Activated naive CD8-positive, alpha-beta T cell treated with anti-CD3 and anti-CD28 coated beads, Interleukin-2, amount 10 ng/mL, durations not matched to agents 7 days and 5 days (primary cell): ENCODE data around the gene BRAF. TPM values are rescaled to one million over a fixed set of nuclear protein-coding genes. Genes with fewer than 3 reads are reported as not detected.
A peak's percentile ranks its signal among the peaks of the same experiment; 100 is the strongest.

Experiments used
- ATAC-seq: fragments of 150-1000 bp; cut with Tn5 transposase; one replicate; pipeline ENCODE4 v1.10.0; 2021; ENCODE audit warnings: low read depth, moderate library complexity
- POLR2A ChIA-PET: fragments of 350-600 bp; sonication (Branson Sonifier 250); formaldehyde crosslinking; loops from one replicate; lab custom pipeline; 2021; ENCODE audit warnings: antibody characterized with exemption; lab: Charles Lee
- DNase-seq: peaks from one replicate; pipeline ENCODE4 v3.0.0; 2021
- H3K27ac Mint-ChIP-seq: one replicate; pipeline ENCODE4 v1.8.0; 2022; ENCODE audit warnings: mild to moderate bottlenecking, mixed read lengths
- H3K27me3 Mint-ChIP-seq: one replicate; pipeline ENCODE4 v1.8.0; 2022; ENCODE audit warnings: mild to moderate bottlenecking, moderate library complexity, mixed read lengths
- H3K36me3 Mint-ChIP-seq: one replicate; pipeline ENCODE4 v1.8.0; 2021; ENCODE audit warnings: mild to moderate bottlenecking, mixed read lengths
- H3K4me1 Mint-ChIP-seq: one replicate; pipeline ENCODE4 v1.8.0; 2021; ENCODE audit warnings: mixed read lengths
- H3K4me3 Mint-ChIP-seq: one replicate; pipeline ENCODE4 v1.8.0; 2022; ENCODE audit warnings: mild to moderate bottlenecking, moderate library complexity, mixed read lengths
- H3K9me3 Mint-ChIP-seq: one replicate; pipeline ENCODE4 v1.8.0; 2021; ENCODE audit warnings: mixed read lengths
- total RNA-seq, 2 experiments: library from RNA; stranded (reverse); gene quantifications; one replicate each; pipeline ENCODE4 v1.2.3, GENCODE V29; 2021

The BRAF gene
- total RNA-seq, 2 experiments from 2014 or later, result 34.4 to 39.4 TPM

GRCh38 chr7:140909476-140910161 is 15.1 kb downstream of the BRAF start:
- DNase-seq (no peak), ATAC-seq (no peak)
- Mint-ChIP-seq H3K27ac (no peak overlapping the region), H3K27me3 (no peaks in the 10 kb centered on the region), H3K9me3 (peaks cover 2% of the 10 kb centered on the region), H3K4me1 (peaks cover 6% of the 10 kb centered on the region), H3K36me3 (peaks cover 9% of the 10 kb centered on the region), H3K4me3 (no peak overlapping the region)
- POLR2A ChIA-PET, result no interaction called here

- Mint-ChIP-seq H3K9me3 (peaks cover 5% of the 10 kb centered on the region), H3K27ac (no peak overlapping the region), H3K36me3 (peaks cover 11% of the 10 kb centered on the region), H3K4me3 (no peak overlapping the region), H3K27me3 (no peaks in the 10 kb centered on the region), H3K4me1 (peaks cover 11% of the 10 kb centered on the region)
- POLR2A ChIA-PET, result no interaction called here
- DNase-seq (no peak), ATAC-seq (no peak)
Observed at GRCh38 chr7:140908361-140908760, 16.4 kb downstream of the BRAF start.

GRCh38 chr7:140903741-140904480 is 20.8 kb downstream of the BRAF start:
- Mint-ChIP-seq H3K27ac (no peak overlapping the region), H3K9me3 (peaks cover 3% of the 10 kb centered on the region), H3K4me1 (peaks cover 24% of the 10 kb centered on the region), H3K4me3 (peak overlapping the region; percentile 49), H3K36me3 (peaks cover 9% of the 10 kb centered on the region), H3K27me3 (no peaks in the 10 kb centered on the region)
- POLR2A ChIA-PET, result interaction anchor here (1.7 kb wide), 1 partner anchor 20 kb away, joined by 9 read pairs; the partner anchor contains the start of gene BRAF
- DNase-seq, result no peak
- no peak for ATAC-seq

GRCh38 chr7:140902303-140902953 is 22.3 kb downstream of the BRAF start:
- peaks cover 8% of the 10 kb centered on the region for H3K36me3 Mint-ChIP-seq
- H3K9me3 Mint-ChIP-seq, result peaks cover 3% of the 10 kb centered on the region
- H3K4me1 Mint-ChIP-seq, result peaks cover 24% of the 10 kb centered on the region
- DNase-seq, result no peak
- peak overlapping the region; percentile 65 for H3K27ac Mint-ChIP-seq
- POLR2A ChIA-PET, result interaction anchor here (0.7 to 1.7 kb wide), 3 partner anchors 21 to 204 kb away, joined by 3 to 9 read pairs (median 3); partner anchors contain the start of gene BRAF
- peak overlapping the region; percentile 49 for H3K4me3 Mint-ChIP-seq
- H3K27me3 Mint-ChIP-seq, result no peaks in the 10 kb centered on the region
- ATAC-seq, result peak; percentile 64

DNA sequence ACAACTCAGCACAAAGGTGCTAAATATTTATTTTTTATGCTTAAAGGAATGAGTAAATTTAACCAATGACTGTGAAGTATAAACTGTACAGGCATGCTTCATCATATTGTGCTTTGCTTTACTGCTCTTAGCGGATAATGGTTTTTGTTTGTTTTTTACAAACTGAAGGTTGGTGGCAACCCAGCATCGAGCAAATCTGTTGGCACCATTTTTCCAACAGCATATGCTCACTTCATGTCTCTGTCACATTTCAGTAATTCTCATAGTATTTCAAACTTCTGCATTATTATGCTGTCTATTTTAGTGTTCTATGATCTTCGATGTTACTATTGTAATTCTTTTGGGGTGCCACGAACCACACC is 22.8 kb downstream of the BRAF start:
- H3K27ac Mint-ChIP-seq, result no peak overlapping the region
- POLR2A ChIA-PET, result interaction anchor here (1.4 to 1.7 kb wide), 2 partner anchors 21 to 22 kb away, joined by 3 to 9 read pairs; partner anchors contain the start of gene BRAF
- no peak overlapping the region for H3K4me3 Mint-ChIP-seq

DNA sequence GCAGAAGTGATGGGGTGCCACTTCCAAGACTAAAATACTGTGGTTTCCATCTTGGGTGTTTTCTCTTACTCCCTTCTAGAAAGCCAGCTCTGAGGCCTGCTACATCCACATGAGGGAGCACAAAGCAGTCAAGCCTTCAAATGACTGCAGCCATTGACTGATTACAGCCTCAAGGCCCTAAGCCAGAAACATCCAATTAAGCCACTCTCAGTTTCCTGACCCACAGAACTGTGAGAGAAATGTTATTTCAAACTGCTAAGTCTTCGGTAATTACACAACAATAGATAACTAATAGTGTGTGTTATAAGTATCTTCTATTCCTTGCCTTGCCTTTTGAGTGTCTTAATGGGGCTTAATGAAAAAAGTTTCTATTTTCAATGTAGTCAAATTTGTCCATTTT is 24.8 kb downstream of the BRAF start:
- no peak overlapping the region for H3K4me3 Mint-ChIP-seq
- no peak for DNase-seq
- H3K27ac Mint-ChIP-seq, result no peak overlapping the region
- H3K4me1 Mint-ChIP-seq, result peaks cover 31% of the 10 kb centered on the region
- H3K9me3 Mint-ChIP-seq, result peaks cover 3% of the 10 kb centered on the region
- H3K27me3 Mint-ChIP-seq, result no peaks in the 10 kb centered on the region
- ATAC-seq, result no peak
- peaks cover 18% of the 10 kb centered on the region for H3K36me3 Mint-ChIP-seq
- POLR2A ChIA-PET, result no interaction called here

More for the DNA sequence above, 22.8 kb downstream of the BRAF start:
- H3K27me3 Mint-ChIP-seq, result no peaks in the 10 kb centered on the region
- H3K4me1 Mint-ChIP-seq, result peaks cover 26% of the 10 kb centered on the region
- ATAC-seq (no peak), DNase-seq (no peak)
- H3K36me3 Mint-ChIP-seq, result peaks cover 11% of the 10 kb centered on the region
- peaks cover 3% of the 10 kb centered on the region for H3K9me3 Mint-ChIP-seq

- POLR2A ChIA-PET, result no interaction called here
- H3K27me3 Mint-ChIP-seq, result no peaks in the 10 kb centered on the region
- H3K9me3 Mint-ChIP-seq, result peaks cover 3% of the 10 kb centered on the region
- H3K4me3 Mint-ChIP-seq, result no peak overlapping the region
- ATAC-seq, result no peak
- H3K27ac Mint-ChIP-seq, result no peak overlapping the region
- H3K4me1 Mint-ChIP-seq, result peaks cover 27% of the 10 kb centered on the region
- peaks cover 18% of the 10 kb centered on the region for H3K36me3 Mint-ChIP-seq
- DNase-seq, result no peak
Observed at GRCh38 chr7:140898786-140899536, 25.8 kb downstream of the BRAF start.

- POLR2A ChIA-PET, result no interaction called here
- H3K4me3 Mint-ChIP-seq, result no peak overlapping the region
Observed at GRCh38 chr7:140896996-140897395, 27.7 kb downstream of the BRAF start.

DNA sequence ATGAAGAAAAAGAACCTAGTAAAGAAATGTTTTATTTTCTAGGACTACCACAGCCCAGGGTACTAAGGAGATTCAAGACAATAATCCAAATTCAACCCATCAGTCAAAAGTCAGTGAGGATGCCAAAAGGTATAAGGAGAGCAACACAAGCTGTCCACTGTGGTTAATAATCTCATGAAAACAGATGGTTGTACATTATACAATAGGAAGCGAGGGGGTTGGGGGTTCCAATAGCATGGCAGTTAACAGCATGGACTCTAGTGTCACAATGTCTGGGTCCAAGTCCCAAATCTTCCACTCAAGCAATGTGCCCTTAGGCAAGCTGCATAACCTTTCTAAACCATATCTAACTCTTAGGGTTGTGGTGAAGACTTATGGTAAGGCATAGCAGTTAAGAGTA is 35.1 kb downstream of the BRAF start:
- POLR2A ChIA-PET, result no interaction called here
- ATAC-seq, result no peak
- H3K4me1 Mint-ChIP-seq, result peaks cover 15% of the 10 kb centered on the region
- H3K4me3 Mint-ChIP-seq, result no peak overlapping the region
- no peaks in the 10 kb centered on the region for H3K27me3 Mint-ChIP-seq
- peaks cover 13% of the 10 kb centered on the region for H3K36me3 Mint-ChIP-seq
- H3K27ac Mint-ChIP-seq, result no peak overlapping the region
- H3K9me3 Mint-ChIP-seq, result no peaks in the 10 kb centered on the region
- DNase-seq, result no peak

More at GRCh38 chr7:140896996-140897395, 27.7 kb downstream of the BRAF start:
- ATAC-seq (no peak), DNase-seq (no peak)
- Mint-ChIP-seq H3K4me1 (peaks cover 10% of the 10 kb centered on the region), H3K9me3 (no peaks in the 10 kb centered on the region), H3K36me3 (peaks cover 19% of the 10 kb centered on the region), H3K27ac (no peak overlapping the region), H3K27me3 (no peaks in the 10 kb centered on the region)

DNA sequence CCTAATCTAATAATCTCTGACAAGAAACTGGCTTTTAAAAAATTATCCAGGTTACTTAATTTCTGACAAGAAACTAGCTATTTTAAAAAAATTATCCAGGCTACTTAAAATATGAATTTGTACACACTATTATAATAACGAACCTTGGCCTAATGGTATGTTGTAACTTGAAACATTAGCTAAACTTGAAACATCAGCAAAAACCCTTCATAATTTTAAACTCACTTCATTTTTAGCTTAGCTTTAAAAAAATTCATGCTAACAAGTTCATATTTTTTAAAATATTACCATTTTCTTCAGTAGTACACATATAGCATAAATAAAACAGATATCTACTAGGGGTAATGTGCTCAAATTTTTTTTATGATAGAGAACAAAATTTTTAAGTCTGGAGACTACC is 35.6 kb downstream of the BRAF start:
- Mint-ChIP-seq H3K4me1 (peaks cover 15% of the 10 kb centered on the region), H3K9me3 (no peaks in the 10 kb centered on the region), H3K27ac (no peak overlapping the region), H3K27me3 (no peaks in the 10 kb centered on the region), H3K4me3 (no peak overlapping the region), H3K36me3 (peaks cover 13% of the 10 kb centered on the region)
- ATAC-seq (no peak), DNase-seq (no peak)
- POLR2A ChIA-PET, result no interaction called here

GRCh38 chr7:140888087-140888486 is 36.6 kb downstream of the BRAF start:
- H3K4me1 Mint-ChIP-seq, result peaks cover 13% of the 10 kb centered on the region
- H3K27ac Mint-ChIP-seq, result no peak overlapping the region
- peaks cover 8% of the 10 kb centered on the region for H3K36me3 Mint-ChIP-seq
- POLR2A ChIA-PET, result no interaction called here
- ATAC-seq (no peak), DNase-seq (no peak)
- no peaks in the 10 kb centered on the region for H3K9me3 Mint-ChIP-seq
- H3K27me3 Mint-ChIP-seq, result no peaks in the 10 kb centered on the region
- H3K4me3 Mint-ChIP-seq, result no peak overlapping the region

DNA sequence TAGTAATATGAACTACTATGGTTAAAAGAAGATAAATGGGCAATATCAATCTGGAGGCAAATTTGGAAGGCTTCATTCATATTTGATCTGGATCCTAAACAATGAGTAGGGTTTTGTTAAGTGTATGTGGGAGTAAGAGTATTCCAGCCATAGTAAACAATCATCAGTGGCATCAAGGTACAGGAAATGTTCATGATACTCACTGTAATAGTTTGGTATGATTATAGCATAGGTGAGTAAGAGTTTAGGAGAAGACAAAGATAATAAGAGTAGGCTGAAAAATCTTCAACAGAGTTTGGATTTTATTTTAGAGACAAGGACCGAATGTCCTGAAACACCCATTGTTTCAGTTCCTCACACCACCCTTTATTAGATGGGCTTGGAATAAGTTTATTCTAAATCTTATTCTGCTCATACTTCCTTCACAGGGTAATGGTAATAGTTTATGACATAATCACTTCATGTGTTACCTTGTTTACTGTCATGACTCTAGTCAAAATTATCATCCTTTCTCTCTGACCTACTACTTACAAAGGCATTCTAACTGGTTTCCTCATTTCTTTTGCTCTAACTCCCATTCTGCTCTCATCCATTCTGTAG is 38.9 kb downstream of the BRAF start:
- H3K4me1 Mint-ChIP-seq, result peaks cover 17% of the 10 kb centered on the region
- ATAC-seq, result no peak
- no peaks in the 10 kb centered on the region for H3K27me3 Mint-ChIP-seq
- no peak overlapping the region for H3K4me3 Mint-ChIP-seq
- POLR2A ChIA-PET, result no interaction called here
- DNase-seq, result no peak
- H3K9me3 Mint-ChIP-seq, result no peaks in the 10 kb centered on the region
- peaks cover 11% of the 10 kb centered on the region for H3K36me3 Mint-ChIP-seq
- H3K27ac Mint-ChIP-seq, result no peak overlapping the region

DNA sequence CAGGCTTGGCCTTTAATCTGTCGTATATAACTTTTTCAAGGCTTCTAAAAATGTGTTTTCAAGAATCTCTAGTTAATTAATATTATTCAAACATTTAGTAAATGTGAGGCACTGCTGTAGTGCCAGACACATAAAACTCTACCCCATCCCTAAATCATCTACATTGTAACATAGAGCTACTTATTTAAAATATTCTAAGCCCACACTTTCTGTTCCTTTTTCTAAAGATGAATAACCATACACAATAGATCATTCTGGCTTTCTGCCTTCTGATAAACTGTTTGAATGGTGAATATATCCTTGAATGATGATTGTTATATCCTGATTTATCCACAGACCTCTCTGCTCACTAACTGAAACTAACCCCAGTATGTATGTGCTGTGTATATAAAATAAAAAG is 41.4 kb downstream of the BRAF start:
- H3K27ac Mint-ChIP-seq, result no peak overlapping the region
- peaks cover under 1% of the 10 kb centered on the region for H3K9me3 Mint-ChIP-seq
- H3K27me3 Mint-ChIP-seq, result no peaks in the 10 kb centered on the region
- H3K4me3 Mint-ChIP-seq, result no peak overlapping the region
- POLR2A ChIA-PET, result no interaction called here
- peaks cover 14% of the 10 kb centered on the region for H3K36me3 Mint-ChIP-seq
- no peak for DNase-seq
- ATAC-seq, result no peak
- H3K4me1 Mint-ChIP-seq, result peaks cover 16% of the 10 kb centered on the region
